Activated CD4-positive, alpha-beta T cell treated with anti-CD3 and anti-CD28 coated beads, Interleukin-2, amount 10 ng/mL, durations not matched to agents 24 days and 14 days (primary cell): Measurements from ENCODE around the gene RSPO3. TPM values are rescaled to one million over a fixed set of nuclear protein-coding genes. Genes with fewer than 3 reads are reported as not detected.

Source experiments
- DNase-seq: peaks from one replicate; pipeline ENCODE4 v3.0.0; 2022
- H3K27ac Mint-ChIP-seq: one replicate; pipeline ENCODE4 v1.8.0; 2022; ENCODE audit warnings: mild to moderate bottlenecking, mixed read lengths
- H3K27me3 Mint-ChIP-seq: one replicate; pipeline ENCODE4 v1.8.0; 2022; ENCODE audit warnings: mixed read lengths
- H3K36me3 Mint-ChIP-seq: one replicate; pipeline ENCODE4 v1.8.0; 2022; ENCODE audit warnings: low read depth, mild to moderate bottlenecking, mixed read lengths
- H3K4me1 Mint-ChIP-seq: one replicate; pipeline ENCODE4 v1.8.0; 2021; ENCODE audit warnings: mixed read lengths
- H3K4me3 Mint-ChIP-seq: one replicate; pipeline ENCODE4 v1.8.0; 2022; ENCODE audit warnings: mild to moderate bottlenecking, moderate library complexity, mixed read lengths
- H3K9me3 Mint-ChIP-seq: one replicate; pipeline ENCODE4 v1.8.0; 2021; ENCODE audit warnings: mixed read lengths
- intact Hi-C: fragments of 100-400 bp; cut with micrococcal nuclease; formaldehyde crosslinking; loops from one replicate; pipeline ENCODE4 v1.15.1; 2023
- total RNA-seq: library from RNA; stranded (reverse); gene quantifications from 2 replicates; pipeline ENCODE4 v1.2.3, GENCODE V29; 2022

RSPO3 gene
- total RNA-seq, 1 donor from 2014 or later, result not detected

DNA sequence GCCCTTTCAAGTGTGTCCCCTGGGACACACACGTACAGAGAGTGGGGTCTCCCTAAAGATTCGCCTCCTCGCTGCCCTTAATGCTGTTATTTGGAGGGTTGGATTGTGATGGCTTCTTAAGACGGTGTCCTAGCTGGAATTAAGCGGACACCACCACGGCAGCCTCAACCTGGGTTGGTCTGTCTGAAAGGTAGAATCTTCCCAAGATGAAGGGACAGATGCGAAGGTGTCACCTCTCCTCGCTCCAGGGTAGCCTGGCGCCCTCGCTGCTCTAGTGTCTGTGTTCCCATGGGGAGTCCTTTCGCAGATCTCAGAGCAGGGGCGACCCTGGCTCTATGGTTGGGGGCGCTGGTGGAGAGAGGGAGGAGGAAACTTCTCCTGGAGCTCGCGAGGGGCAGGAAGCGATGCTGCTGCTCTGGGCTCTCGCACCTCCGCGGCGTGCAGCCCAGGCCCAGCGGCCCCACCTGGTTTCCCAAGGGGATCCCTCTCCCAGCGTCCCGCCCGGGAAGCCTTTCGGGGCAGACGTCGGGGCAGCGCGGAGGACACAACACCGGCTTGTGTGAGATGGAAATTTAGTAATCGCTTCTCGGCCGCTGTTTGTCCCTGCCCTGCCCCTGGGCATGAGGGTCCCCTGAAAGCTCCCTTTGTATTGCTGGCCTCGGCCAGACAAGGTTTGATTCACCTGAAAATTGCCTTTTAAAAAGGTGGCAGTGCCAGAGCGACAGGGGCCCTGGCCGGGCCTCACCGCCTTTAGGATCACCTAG lies 1.7 kb downstream of the RSPO3 start:
- H3K9me3 Mint-ChIP-seq, result no peaks in the 10 kb centered on the region
- H3K27me3 Mint-ChIP-seq, result peaks cover 73% of the 10 kb centered on the region
- H3K36me3 Mint-ChIP-seq, result no peaks in the 10 kb centered on the region
- intact Hi-C loops, result loop anchor here (2.0 to 10.0 kb wide), 2 partner anchors 759 to 1805 kb away; no protein-coding TSS in a partner anchor
- H3K4me3 Mint-ChIP-seq, result peak overlapping the region; percentile 82
- H3K4me1 Mint-ChIP-seq, result peaks cover 18% of the 10 kb centered on the region
- peak; percentile 57 for DNase-seq
- H3K27ac Mint-ChIP-seq, result no peak overlapping the region

DNA sequence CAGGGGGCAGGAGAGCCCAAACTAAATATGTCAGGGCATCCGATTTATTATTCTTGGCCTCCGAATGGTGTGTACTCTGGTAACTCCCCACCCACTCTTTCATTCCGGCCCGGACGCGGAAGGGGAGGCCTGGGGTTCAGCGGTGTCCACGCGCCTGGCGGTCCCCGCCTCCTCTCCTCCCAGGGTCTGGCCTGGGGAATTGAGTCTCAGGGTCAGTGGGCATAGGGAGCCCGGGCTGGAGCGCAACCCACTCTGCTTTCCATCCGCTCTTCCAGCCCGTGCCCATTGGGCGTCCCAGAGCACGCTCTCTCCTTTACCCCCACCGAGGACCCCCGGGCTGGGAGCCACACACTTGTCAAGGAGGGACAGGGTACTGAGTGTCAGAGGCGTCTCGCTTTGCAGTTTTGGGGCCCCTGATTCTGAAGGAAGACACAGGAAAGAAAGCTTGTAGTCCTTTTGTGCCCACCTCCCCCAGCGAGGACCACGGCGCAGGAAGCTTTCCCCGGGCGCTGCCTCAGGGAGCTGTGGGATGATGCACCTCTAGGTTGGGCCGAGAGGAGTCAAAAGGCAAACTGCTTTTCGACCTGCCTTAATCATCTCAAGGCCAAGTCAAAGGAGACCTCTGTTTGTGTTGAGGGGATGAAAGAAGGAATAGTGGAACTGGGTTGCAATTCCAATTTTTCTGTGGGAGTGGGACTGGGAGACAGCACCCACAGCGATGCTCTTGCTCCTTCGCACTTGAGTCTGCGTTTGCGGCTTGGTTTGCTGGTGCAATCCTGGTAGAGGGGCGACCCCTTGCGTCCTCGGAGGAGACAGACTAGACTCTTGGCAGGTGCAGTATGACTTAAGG lies 2.5 kb downstream of the RSPO3 start:
- intact Hi-C loops, result loop anchor here (1.0 to 10.0 kb wide), 3 partner anchors 317 to 1806 kb away; no protein-coding TSS in a partner anchor
- Mint-ChIP-seq H3K4me3 (peak overlapping the region; percentile 28), H3K36me3 (no peaks in the 10 kb centered on the region), H3K27me3 (peaks cover 71% of the 10 kb centered on the region), H3K9me3 (no peaks in the 10 kb centered on the region), H3K27ac (no peak overlapping the region), H3K4me1 (peaks cover 18% of the 10 kb centered on the region)
- peak; percentile 91 for DNase-seq

DNA sequence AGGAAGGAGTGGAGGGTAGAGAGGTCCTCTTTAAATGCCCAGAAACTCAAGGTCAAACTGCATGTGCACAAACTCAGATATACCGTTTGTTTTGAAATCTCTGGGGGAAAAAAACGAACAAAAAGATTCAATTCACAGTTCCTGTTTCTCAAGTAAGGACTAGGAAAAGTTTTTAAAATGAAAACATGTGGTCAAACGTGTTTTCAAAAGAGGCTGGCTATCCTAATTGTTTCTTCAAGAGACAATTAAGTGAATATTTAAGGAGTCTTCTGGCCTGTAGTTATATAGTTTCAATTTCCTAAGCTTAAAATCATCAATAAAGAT lies 3.1 kb downstream of the RSPO3 start:
- H3K4me1 Mint-ChIP-seq, result peaks cover 18% of the 10 kb centered on the region
- no peaks in the 10 kb centered on the region for H3K9me3 Mint-ChIP-seq
- peaks cover 66% of the 10 kb centered on the region for H3K27me3 Mint-ChIP-seq
- intact Hi-C loops, result loop anchor here (1.0 to 10.0 kb wide), 3 partner anchors 317 to 1807 kb away; no protein-coding TSS in a partner anchor
- no peak for DNase-seq
- H3K36me3 Mint-ChIP-seq, result no peaks in the 10 kb centered on the region
- peak overlapping the region; percentile 9 for H3K4me3 Mint-ChIP-seq
- H3K27ac Mint-ChIP-seq, result no peak overlapping the region

DNA sequence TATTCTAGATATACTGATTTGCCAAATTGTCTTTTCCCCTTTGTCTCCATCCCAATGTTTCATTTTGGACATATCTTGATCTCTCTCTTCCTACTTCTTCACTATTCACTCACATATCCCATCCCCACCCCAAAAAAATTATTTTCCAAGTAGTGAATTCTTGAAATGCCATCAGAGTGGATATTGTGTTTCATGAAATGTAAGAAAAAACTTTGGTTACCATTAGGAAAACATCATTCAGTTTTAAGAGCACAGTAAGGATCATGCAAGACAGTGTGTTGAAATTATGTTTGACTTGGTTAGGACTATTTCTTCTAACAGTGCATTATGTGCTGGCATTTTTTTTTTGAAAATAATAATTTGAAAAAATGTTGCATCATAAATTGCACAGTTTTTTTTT lies 5.7 kb downstream of the RSPO3 start:
- Mint-ChIP-seq H3K4me3 (no peak overlapping the region), H3K4me1 (peaks cover 10% of the 10 kb centered on the region), H3K27me3 (peaks cover 55% of the 10 kb centered on the region), H3K9me3 (no peaks in the 10 kb centered on the region), H3K27ac (no peak overlapping the region), H3K36me3 (no peaks in the 10 kb centered on the region)
- intact Hi-C loops, result loop anchor here (10.0 kb wide), 1 partner anchor 1809 kb away; no protein-coding TSS in a partner anchor
- no peak for DNase-seq

DNA sequence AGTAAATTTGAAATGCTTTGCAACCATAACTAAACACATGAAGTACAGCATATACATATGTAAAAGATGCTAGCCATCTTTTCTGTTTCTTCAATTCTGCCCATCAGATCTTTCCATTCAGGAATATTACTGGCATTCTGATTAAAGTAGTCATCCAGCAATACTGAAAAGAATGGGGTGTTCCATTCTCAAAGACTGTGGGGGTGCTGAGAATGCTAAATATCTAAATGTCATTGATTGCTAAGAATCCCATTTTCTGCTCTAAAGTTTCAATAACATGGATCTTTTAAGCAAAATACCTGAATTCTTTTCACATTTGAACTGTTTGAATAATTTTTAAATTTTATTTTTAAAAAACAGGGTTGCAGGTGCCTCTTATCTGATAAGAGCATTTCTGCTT lies 6.2 kb downstream of the RSPO3 start:
- Mint-ChIP-seq H3K36me3 (no peaks in the 10 kb centered on the region), H3K27ac (no peak overlapping the region), H3K4me3 (no peak overlapping the region), H3K27me3 (peaks cover 54% of the 10 kb centered on the region), H3K9me3 (no peaks in the 10 kb centered on the region), H3K4me1 (peaks cover 10% of the 10 kb centered on the region)
- DNase-seq, result no peak
- intact Hi-C loops, result loop anchor here (10.0 kb wide), 1 partner anchor 1810 kb away; no protein-coding TSS in a partner anchor

DNA sequence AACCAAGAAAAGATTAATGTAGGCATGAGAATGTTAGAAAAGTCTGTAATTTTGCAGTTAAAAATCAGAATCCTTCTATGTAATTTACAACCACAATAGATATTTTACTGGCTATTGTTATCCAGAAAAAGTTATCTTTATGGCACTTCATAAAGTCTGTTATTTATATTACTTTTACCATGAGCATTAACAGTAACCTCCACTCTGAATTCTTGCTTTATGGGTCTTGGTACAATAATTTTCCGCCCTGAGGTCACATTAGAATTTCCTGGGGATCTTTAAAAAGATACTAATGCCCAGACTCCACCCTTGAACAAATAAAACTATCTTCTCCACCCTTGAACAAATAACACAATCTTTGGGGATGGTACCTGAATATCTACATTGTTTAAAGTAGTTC lies 9.6 kb downstream of the RSPO3 start:
- Mint-ChIP-seq H3K36me3 (no peaks in the 10 kb centered on the region), H3K4me1 (no peaks in the 10 kb centered on the region), H3K27ac (no peak overlapping the region), H3K27me3 (peaks cover 41% of the 10 kb centered on the region), H3K9me3 (no peaks in the 10 kb centered on the region), H3K4me3 (no peak overlapping the region)
- intact Hi-C loops, result loop anchor here (10.0 kb wide), 1 partner anchor 1813 kb away; no protein-coding TSS in a partner anchor
- DNase-seq, result no peak

DNA sequence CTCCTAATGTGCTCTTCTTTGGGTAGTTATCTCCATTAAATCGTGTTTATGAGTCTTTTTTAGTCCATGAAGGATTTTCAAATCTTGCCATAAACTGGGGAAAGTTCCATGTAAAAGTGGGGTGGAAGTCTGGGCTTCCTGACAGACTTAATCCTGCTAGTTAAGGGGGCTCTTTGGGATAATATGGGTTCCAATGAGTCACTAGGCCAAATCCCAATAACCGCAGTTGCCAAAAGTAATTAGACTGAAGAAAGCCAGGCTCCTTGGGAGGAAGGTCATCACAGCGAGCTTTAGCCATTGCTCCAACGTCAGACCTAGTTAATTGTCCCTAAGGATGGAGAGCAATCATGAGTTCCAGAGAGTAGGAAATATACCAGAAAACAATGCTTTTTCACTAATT lies 10.8 kb downstream of the RSPO3 start:
- no peak overlapping the region for H3K27ac Mint-ChIP-seq
- DNase-seq, result no peak
- no peaks in the 10 kb centered on the region for H3K9me3 Mint-ChIP-seq
- H3K36me3 Mint-ChIP-seq, result no peaks in the 10 kb centered on the region
- peaks cover 38% of the 10 kb centered on the region for H3K27me3 Mint-ChIP-seq
- H3K4me3 Mint-ChIP-seq, result no peak overlapping the region
- intact Hi-C loops, result loop anchor here (10.0 kb wide), 1 partner anchor 1814 kb away; no protein-coding TSS in a partner anchor
- no peaks in the 10 kb centered on the region for H3K4me1 Mint-ChIP-seq

DNA sequence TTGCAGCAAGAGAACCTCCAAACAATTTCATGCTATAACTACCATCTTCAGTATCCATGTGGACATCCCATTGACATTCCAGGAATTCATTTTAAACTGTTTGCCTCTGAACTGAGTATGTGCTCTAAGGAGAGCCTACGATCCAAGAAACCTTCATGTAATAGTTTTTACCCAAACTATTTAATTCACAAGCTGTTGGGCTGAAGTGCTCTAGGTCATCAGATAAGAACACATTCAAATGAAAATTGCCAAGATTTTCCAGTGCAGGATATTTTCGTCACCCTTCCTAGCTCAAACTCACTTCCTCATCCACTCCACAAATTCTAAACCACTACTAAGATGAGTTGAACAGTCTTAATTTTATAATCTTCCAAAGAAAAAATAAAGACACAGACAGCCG lies 12.8 kb downstream of the RSPO3 start:
- Mint-ChIP-seq H3K9me3 (no peaks in the 10 kb centered on the region), H3K4me1 (no peaks in the 10 kb centered on the region), H3K27me3 (peaks cover 30% of the 10 kb centered on the region), H3K36me3 (no peaks in the 10 kb centered on the region), H3K27ac (no peak overlapping the region), H3K4me3 (no peak overlapping the region)
- intact Hi-C loops, result no loop called here
- DNase-seq, result no peak

DNA sequence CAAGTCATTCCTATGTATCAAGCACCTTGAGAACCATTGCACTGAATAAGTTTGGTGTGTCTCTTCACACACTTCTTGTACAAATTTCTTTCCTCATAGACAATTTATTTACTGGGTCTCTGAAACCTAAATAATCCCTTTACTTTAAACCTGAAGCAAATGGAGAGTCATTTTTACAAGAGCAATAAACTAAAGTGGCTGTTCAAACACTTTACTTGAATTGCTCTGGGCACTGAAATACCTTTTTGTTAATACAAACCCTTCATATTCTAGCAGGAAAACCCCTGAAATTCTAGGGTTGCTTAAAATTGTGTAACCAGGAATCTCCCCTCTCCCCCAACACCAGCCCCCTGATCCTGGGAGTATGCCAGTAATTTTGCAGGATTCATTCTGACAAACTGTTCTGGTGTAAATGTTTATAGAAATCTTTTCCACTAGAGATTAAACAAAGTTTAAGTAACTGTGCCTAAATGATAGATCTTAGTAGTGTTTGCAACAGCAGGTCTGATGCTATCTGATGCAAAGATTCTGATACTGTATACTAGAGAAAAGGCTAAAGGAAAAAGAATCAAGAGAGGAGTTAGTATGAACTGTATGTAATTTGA lies 13.4 kb downstream of the RSPO3 start:
- H3K36me3 Mint-ChIP-seq, result no peaks in the 10 kb centered on the region
- peaks cover 27% of the 10 kb centered on the region for H3K27me3 Mint-ChIP-seq
- intact Hi-C loops, result no loop called here
- no peaks in the 10 kb centered on the region for H3K4me1 Mint-ChIP-seq
- no peak overlapping the region for H3K27ac Mint-ChIP-seq
- H3K9me3 Mint-ChIP-seq, result no peaks in the 10 kb centered on the region
- no peak overlapping the region for H3K4me3 Mint-ChIP-seq
- no peak for DNase-seq

DNA sequence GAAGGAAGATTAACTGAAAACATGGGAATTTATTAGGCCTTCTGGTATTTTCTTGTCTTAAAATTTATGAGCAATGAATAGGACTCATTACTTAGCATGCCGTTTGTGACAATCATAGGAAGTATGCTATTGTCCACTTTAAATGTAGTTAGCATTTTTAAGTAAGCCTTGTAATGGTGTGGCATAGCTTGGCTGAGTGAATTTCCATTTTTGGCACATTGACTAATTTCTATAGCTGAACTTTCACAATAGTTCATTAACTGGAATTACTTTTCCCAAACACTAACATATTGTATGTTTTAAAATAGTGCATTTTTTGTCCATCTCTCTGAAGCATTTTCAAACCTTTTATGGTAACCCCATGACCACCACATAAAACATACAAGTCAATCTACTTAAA lies 15.7 kb downstream of the RSPO3 start:
- no peak overlapping the region for H3K27ac Mint-ChIP-seq
- no peaks in the 10 kb centered on the region for H3K36me3 Mint-ChIP-seq
- H3K27me3 Mint-ChIP-seq, result peaks cover 18% of the 10 kb centered on the region
- H3K4me3 Mint-ChIP-seq, result no peak overlapping the region
- H3K9me3 Mint-ChIP-seq, result no peaks in the 10 kb centered on the region
- no peak for DNase-seq
- intact Hi-C loops, result no loop called here
- H3K4me1 Mint-ChIP-seq, result no peaks in the 10 kb centered on the region

DNA sequence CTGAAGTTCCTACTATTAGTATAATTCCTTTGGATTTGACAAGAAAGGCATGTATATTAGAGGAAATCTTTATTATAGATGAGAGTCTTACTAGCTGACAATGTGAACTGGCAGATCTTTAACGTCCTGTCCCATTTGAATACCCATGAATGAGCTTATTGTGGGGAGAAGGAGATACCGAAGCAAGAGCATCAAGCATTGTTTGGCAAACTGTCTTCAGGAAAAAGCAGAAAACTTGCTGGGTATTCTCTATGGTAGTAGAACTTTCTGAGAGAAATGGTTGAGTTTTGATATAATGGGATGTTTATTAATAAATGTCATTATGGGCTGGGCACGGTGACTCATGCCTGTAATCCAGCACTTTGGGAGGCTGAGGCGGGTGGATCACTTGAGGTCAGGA lies 18.3 kb downstream of the RSPO3 start:
- intact Hi-C loops, result no loop called here
- Mint-ChIP-seq H3K4me3 (no peak overlapping the region), H3K4me1 (no peaks in the 10 kb centered on the region), H3K36me3 (no peaks in the 10 kb centered on the region), H3K9me3 (no peaks in the 10 kb centered on the region), H3K27ac (no peak overlapping the region), H3K27me3 (peaks cover 9% of the 10 kb centered on the region)
- DNase-seq, result no peak

DNA sequence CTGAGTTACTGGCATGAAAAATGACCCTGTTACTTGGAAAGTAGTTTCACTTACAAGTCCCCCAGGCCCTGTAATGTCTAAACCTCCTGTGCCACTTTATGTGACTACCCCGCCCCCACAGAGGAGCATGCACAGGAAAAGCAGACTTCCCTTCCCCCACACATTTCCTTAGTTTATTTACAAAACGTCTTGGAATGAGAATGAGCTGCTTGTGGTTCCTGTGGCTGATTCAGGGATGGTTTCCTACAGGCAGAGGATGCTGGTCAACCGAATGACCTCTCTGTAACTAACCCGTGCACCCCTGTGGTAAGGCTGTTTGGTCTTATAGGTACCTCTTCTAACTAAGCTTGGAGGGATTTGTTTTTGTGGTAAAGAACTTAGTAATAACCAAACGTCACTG lies 28.5 kb downstream of the RSPO3 start:
- H3K27ac Mint-ChIP-seq, result no peak overlapping the region
- no peaks in the 10 kb centered on the region for H3K4me1 Mint-ChIP-seq
- no peak overlapping the region for H3K4me3 Mint-ChIP-seq
- intact Hi-C loops, result no loop called here
- H3K27me3 Mint-ChIP-seq, result peaks cover 17% of the 10 kb centered on the region
- H3K36me3 Mint-ChIP-seq, result no peaks in the 10 kb centered on the region
- H3K9me3 Mint-ChIP-seq, result no peaks in the 10 kb centered on the region
- DNase-seq, result no peak

DNA sequence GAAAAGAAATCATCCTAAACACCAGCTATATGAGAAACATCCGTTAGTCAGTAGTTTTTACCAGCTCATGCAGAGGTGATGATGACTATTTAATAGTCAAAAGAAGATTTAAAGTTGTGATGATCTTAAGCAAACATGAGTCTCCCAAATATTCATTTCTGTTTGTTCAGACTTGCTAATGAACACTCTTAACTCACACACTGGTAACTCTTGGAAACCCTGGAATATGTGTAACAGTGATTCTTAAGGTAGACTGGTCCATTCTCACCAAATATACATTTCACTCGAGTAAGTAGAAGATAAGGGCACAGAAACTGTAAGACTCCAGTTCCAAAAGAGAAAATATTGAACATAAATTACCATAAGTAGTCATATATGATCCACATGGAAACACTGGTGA lies 29.1 kb downstream of the RSPO3 start:
- Mint-ChIP-seq H3K4me1 (no peaks in the 10 kb centered on the region), H3K9me3 (no peaks in the 10 kb centered on the region), H3K36me3 (no peaks in the 10 kb centered on the region), H3K4me3 (no peak overlapping the region), H3K27ac (no peak overlapping the region), H3K27me3 (peaks cover 17% of the 10 kb centered on the region)
- no peak for DNase-seq
- intact Hi-C loops, result no loop called here

DNA sequence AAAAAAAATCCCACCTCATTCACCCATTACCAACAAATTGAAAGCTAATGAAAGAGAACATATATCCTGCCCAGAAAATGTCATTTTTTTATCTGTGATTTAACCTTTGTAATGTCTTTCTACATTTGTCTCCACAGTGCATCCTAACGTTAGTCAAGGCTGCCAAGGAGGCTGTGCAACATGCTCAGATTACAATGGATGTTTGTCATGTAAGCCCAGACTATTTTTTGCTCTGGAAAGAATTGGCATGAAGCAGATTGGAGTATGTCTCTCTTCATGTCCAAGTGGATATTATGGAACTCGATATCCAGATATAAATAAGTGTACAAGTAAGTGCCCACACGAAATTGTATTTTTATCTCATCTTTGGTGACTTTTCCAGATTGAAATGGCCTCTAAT lies 30.0 kb downstream of the RSPO3 start:
- DNase-seq, result no peak
- H3K36me3 Mint-ChIP-seq, result no peaks in the 10 kb centered on the region
- no peak overlapping the region for H3K4me3 Mint-ChIP-seq

More for the DNA sequence above, 30.0 kb downstream of the RSPO3 start:
- Mint-ChIP-seq H3K4me1 (no peaks in the 10 kb centered on the region), H3K9me3 (no peaks in the 10 kb centered on the region), H3K27ac (no peak overlapping the region), H3K27me3 (peaks cover 22% of the 10 kb centered on the region)
- intact Hi-C loops, result no loop called here
